GM21737 (cell line): Measurements from ENCODE around the gene DTL.

Source experiments
- ATAC-seq: cut with Tn5 transposase; IDR thresholded peaks from one replicate; pipeline ENCODE4 v1.9.1; 2021; ENCODE audit warnings: mild to moderate bottlenecking, moderate library complexity; ENCODE audit not compliant: unreplicated experiment

DTL gene

DNA sequence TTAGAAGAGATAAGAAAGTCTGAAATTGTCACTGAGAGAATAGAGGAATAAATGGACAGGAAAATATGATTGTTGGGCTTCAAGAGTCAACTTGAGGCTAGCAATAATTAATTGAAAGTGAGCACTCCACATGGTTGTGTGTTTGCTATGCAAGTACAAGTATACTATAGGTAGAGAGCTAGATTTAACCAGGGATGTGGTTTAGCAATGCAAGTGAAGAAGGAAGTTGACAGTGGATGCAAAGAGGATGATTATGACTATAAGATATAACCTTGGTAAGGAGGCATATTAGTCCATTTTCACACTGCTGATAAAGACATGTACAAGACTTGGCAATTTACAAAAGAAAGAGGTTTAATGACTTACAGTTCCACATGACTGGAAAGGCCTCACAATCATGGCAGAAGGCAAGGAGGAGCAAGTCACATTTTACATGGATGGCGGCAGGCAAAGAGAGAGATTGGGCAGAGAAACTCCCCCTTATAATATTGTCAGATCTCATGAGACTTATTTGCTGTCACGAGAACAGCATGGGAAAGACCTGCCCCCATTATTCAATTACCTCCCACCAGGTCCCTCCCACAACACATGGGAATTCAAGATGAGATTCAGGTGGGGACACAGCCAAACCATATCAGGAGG lies 47.3 kb downstream of the DTL start:
- ATAC-seq = no peak

DNA sequence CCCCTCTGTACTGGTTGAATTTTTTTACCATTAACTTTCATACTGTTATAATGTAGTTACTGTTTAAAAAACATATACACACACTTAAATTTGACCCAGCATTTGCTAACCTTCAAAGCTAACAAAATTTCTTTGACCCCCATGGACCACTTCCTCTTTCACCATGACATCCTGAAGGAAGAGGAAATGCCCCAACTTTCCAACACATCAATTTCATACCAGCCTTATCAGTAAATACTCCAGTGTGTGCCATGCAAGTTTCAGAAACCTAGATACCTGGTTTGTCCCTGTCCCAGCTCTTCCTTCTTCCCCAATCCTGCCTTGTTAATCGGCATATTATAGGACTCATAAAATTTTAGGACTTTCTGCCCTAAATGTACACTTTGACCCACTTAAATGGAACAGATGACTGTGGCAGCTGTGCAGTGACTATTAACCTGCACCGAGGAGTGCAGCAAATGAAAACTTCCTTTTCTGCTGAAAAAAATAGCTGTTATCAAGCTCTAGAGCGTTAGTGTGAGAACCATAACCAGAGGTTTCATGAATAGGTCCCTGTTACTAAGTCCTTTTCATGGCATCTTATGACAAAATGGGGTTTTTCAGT lies 54.1 kb downstream of the DTL start:
- no peak for ATAC-seq

DNA sequence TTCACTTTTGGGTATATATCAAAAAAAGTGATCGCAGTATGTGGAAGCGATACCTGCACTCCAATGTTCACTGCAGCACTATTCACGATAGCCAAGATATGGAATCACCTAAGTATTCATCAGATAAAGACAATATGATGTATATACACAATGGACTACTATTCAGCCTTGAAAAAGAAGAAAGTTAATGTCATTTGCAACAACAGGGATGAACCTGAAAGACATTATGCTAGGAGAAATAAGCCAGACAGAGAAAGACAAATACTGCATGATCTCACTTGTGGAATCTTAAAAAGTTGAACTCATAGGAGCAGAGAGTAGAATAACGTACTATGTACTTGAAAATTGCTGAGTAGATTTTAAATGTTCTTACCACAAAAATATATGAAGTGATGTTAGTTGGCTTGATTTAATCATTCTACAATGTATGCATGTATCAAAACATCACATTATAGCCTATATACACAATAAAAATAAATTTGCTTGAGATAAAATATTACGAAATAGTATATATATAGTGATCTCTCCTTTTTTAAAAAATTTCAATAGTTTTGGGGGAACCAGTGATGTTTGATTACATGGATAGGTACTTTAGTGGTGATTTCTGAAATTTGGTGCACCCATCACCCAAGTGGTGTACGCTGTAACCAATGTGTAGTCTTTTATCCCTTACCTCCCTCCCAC lies 56.0 kb downstream of the DTL start:
- ATAC-seq = no peak

DNA sequence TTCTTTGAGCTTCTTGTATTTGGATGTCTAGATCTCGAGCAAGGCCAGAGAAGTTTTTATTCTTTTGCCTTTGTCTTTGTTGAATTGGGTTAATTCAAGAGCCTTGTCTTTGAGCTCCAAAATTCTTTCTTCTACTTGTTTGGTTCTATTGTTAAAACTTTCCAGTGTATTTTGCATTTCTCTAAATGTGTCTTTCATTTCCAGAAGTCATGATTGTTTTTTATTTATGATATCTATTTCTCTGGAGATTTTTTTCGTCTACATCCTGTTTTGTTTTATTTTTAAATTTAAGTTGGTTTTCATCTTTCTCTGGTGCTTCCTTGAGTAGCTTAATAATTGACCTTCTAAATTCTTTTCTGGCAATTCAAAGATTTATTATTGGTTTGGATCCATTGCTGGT lies 61.8 kb downstream of the DTL start:
- no peak for ATAC-seq

DNA sequence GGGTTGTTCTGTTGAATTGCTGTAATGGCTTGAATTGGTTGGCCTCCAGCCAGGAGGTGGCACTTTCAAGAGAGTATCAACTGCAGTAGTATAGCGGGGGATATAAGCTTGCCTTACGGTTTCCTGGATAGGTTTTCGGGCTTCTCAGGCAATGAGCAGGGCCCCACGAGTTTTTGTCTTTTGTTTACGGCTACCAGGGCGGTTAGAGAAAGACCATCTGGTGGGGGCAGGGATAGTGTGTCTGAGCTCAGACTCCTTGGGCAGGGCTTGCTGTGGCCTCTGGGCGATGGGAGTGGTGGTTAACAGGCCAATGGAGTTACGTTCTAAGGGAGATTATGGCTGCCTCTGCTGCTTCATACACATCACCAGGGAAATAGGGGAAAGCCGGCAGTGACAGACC lies 62.8 kb downstream of the DTL start:
- no peak for ATAC-seq

DNA sequence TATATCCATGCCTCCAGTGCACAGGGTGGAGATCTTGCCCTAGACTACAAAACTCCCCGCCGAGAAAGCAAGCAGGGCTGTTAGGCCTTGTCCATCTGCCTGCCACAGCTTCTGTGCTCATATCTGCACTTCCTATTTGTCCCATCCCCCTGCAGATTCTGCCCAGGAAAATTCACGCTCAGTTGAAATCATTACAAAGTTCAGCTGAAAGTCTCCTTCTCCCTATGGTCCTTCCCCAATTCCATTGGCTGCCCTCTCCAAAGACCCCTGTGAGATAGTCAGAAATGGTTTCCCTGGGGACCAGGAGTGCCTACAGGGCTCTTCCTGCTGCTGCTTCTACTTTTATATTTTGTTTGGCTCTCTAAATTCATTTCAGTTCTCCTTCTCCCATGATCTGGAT lies 63.2 kb downstream of the DTL start:
- no peak for ATAC-seq

DNA sequence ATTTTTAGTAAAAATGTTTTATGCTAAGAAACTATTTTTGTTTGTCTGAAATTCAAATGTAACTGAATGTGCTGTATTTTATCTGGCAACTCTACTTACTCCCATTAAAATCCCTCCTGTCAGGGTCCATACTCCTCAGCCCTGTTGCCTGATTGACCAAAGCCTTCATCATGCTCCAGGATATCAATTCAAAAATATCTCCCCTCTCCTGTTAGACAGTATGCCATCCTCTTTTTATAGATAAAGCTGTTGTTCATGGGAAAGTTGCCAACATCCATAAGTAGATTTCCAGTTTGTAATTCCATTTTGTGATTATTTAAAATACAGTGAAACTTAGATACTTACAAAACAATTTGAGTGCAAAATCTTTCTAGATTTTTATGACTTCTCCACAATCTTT lies 65.7 kb downstream of the DTL start:
- no peak for ATAC-seq

DNA sequence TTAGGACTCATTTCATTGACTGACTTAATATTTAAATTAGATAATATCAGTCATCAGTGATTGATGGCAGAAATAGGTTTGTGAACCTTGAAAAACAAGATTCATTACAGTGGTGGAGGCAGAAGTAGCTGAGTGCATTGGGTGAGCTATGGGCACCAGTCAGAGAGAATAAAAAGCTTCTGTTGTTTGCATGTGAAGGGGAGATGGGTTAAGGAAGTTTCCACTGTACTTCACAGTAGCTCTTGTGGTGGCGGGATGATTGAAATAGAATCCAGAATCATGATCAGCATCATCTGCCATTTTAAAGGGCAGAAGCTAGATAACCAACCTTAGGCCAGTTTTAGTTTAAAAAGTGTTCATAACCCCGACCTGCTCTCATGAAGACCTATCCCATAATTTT lies 66.2 kb downstream of the DTL start:
- ATAC-seq = no peak

DNA sequence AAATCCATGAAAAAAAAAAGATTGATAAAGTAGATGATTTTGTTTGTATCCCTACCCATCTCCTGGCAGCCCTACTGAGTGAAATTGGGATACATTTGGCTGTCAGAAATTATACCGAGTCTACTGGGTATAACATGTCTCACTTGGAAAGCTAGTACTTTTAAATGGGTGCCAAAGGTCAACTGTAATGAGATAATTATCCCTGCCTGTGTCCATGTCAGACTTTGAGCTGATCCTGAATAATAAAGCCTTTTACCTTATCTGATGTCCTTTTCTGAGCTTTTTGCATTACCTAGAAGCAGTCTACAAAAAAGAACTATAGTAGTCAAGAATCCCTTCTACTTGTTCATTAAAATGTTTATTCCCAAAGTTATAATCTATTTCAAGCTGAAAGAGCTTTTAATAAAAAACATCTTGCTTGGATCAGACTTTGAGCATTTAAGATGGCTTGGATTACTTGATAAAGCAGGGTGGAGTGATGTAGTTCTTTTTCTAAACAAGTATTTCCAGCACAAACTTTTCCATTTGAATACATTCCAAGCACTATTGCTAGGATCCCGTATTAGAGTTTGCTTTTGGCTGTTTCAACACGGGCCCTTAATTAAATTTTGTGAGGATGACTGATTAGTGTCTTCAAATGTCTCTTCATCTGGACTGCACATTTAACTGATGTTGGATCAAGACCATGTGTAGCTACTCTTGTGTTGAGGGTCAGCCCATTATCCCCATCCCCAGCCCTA lies 69.2 kb downstream of the DTL start:
- ATAC-seq = no peak

DNA sequence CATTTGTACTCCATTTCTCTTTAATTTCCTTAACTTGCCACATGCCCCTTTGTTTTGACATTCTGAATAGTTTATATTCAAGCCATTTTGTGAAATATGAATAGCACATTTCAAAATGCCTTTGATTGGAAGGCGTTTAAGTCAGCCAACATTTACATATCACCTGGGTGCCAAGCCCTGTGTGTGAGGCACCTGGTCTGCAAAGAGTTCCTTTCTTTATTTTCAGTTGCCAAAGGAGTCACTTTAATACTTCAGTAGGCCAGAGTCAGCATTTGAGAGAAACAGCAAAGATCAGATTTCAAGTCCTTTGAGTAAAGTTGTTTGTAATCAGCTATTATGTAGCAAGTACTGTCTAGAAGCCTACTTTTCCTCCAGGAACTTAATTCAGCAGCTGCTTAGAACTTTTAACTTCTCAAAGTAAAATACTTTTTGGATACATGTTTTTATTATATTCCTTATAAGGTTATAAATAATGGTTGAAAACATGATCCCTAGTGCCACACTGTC lies 70.8 kb downstream of the DTL start:
- ATAC-seq = no peak

DNA sequence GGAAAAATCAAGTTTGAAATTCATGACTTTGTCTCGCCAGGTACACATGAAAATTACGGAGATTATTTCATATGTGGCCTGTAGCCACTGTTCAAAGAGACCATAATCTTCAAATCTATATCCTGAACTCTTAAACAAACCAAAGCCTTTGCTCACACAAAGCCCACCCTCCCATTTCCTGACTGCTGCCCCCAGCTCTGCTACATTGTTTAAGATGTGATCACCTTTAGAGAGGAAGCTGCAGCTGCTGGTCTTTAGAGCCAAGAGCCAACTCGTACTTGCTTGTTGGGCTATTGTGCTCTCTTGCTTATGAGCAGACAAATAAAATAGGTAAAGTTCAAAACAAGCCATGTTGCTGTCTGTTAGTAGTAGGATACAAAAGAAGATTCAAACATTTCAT lies 71.9 kb downstream of the DTL start:
- no peak for ATAC-seq

DNA sequence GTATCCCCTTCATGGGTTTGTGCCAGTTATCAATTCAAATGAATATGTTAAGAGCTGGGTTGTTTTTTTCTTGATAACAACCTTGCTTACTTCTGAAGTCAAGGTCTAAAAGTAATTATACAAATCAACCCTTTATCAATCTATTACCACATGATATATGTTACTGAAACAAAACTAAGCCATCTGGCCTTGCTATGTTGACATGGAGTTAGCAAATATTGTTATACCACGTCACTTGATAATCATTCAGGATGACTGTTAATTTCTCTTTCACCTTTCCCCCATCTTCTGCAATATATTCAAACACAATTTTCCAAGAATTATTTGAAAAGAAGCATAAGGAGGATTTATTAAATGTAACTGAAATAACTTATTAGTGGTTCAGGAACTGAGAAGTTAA lies 72.6 kb downstream of the DTL start:
- no peak for ATAC-seq

DNA sequence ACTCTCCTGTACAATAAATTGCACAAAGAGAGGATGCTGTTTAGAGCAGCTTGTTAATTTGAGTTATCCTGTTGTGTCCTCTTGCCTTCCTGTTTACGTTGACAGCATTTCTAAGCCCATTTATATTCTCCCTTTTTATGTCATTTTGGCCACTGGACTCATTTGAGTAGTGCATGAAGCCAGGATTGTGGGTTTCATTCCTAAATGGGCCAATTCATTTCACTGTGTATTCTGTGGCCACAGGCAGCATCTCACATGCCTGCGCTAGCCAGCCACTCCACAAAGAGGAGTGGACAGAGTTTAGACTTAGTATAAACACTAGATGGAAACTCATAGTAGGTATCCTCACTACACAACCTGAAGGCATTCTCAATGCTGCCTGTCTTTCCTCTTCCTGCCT lies 73.4 kb downstream of the DTL start:
- no peak for ATAC-seq

DNA sequence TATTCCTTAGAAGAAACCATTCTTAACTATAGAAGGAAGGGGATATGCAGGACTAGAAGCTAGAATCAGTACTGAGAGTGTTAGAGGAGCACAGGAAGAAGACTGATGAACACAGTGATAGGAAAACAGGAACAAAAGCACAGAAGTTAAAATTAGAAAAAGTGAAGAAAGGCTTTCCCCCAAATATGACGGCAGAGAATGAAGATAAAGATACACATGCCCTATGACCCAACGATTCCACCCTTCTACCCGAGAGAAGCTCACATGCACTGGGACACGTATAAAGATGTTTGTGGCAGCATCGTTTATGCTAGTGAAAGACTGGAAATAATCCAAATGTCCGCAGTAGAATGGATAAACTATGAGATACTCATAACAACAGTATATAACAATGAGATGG lies 74.2 kb downstream of the DTL start:
- no peak for ATAC-seq

DNA sequence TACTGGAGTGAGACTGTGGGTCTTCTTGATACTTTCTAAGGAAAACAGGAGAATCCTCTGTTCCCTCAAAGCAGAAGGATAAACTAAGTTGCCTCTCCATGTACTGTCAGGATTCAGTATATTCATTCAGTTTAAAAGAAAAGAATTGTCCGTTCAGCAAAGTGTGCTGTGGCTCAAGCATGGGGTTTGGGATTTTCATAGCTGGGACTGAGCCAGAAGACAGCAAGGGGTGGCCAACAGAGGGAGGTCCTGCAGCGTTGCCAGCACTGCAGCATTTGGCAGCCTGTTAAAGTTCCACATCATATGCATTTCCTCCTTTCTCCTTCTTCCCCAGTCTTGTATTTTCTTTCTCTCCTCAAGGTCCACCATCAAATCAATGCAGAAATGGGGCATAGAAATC lies 75.1 kb downstream of the DTL start:
- no peak for ATAC-seq

DNA sequence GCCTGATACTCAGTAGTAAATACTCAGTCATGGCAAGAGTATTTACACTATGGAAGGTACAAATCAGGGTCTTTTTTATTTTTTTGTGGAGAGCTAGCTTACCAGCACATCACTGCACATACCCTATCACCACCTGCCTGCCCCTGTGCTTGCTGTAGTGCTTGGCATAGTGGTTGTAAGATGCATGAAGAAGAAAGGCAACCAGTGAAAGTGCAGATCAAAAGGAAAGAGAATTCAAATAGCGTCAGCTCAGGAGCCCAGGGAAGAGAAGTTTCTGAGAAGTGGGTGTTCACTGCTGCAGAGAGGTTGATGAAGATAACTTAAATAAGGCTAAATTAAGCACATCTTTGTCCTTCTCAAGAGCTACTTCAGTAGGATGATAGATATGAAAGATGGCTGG lies 76.0 kb downstream of the DTL start:
- no peak for ATAC-seq

DNA sequence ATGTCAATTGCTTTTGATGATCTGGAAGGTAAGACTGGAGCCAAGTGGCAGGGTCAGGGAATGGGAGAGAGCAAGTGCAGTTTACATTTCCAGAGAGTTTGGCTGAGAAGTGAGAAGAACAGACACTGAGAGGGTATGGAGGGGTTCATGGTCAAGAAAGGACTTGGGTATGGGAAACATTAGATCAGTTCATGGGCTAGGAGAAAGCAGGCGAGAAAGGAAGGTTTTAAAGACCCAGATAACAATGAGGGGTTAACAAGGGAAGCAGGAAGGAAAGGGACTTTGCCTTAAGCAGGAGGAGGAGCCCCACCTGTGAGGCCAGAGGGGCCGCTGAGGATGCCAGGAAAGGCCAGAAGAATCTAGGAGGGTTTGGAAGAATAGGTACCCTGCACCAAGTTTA lies 78.2 kb downstream of the DTL start:
- no peak for ATAC-seq

DNA sequence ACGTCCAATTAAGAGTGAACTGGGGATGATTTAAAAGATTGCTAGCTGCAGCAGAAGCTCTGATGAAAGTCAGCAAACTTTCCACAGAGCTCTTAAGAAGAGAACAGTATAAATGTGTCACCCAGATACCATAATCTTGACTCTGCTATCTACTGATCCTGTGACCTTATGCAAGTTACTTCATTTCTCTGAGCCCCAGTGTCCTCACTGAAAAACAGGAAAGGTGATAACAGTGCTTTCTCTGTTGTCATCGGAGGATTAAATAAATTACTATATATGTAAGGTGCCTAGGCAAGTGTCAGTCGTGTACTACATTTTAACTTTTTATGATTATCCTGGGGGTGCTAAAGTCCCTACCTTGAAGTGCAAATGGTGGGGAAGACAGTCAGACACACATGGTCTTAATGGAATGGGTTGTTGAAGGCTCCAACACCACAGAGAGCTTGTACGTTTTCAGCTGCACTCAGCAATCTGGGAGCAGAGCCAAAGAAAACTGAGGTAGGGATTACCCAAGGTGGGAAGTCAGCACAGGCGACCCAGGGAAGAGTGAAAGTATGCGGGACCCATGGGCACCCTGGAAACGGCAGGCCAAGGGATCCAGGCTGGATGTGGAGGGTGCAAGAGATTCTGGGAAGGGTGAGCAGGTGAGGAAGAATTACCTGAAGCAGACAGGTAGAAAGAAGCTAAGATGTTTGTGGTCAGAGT lies 82.8 kb downstream of the DTL start:
- ATAC-seq = no peak

DNA sequence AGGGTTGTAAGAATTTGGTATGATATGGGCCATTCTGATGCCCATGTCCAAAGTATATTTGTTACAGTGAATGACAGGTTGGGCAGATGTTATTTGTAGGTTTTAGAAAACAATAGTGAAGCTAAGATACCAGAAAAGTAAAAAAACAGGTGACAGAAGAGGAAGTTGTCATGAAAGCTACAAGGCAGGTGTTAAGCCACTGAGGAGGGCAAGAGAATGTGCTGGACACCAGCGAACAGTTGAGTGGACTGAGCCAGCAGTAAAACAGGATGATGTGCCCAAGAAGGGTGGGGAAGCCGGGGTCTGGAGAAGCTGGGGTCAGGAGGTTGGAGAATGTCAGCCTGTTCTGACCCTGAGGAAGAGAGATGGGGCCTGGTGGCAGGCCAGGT lies 83.3 kb downstream of the DTL start:
- no peak for ATAC-seq

DNA sequence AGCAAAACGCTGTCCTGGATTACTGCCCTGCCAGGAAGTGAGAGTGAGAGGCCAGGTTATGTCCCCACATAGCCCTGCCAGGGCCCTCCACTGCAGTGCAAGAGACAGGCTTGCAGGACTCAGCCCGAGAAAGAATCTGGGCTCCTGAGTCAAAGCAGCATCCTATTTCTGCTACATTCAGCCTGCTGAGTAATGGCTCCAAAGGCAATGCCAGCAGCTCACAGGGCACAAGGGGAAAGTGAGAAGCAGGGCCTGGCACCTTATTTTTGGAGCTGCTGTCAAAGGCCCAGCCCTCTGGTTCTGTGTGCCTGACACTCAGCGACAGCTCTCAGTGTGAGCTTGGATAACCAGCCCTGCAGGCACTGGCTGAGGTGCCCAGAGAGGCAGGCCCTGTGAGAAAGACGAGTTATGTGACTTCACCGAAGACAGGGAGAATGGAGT lies 83.9 kb downstream of the DTL start:
- ATAC-seq = no peak

DNA sequence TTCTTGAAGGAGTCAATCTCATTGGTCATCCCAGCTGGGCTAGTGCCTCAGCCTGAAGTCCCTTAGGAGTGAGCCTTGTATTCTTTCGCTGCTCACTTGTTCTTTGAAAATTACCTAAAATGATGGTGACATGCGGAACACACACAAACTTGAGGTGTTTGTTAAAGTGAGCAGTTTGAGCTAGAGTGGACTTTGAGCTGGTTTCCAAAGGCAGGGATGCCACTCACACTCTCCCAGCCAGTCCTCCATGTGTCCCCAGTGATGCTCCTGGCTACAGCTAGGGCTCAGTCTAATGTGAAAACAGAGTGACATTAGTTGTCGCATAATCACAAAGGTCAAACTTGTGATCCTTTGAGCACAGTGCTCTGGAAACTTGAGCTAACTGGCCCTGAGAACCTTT lies 84.3 kb downstream of the DTL start:
- no peak for ATAC-seq
